NCI-H345 treated with DMSO at 0.1 percent for 48 hours (cell line): ENCODE measurements around the gene NPIPB6.

Experiments
- DNase-seq: peaks from one replicate; lab custom pipeline; 2025; ENCODE audit not compliant: unreplicated experiment; lab: John Stamatoyannopoulos, UW

NPIPB6 gene

GRCh38 chr16:28300327-28300726 lies 63.0 kb downstream of the NPIPB6 start:
- no peak for DNase-seq

- peak; percentile 46 for DNase-seq
Observed at GRCh38 chr16:28298511-28298878, 64.8 kb downstream of the NPIPB6 start.

GRCh38 chr16:28297784-28298510 lies 65.4 kb downstream of the NPIPB6 start:
- no peak for DNase-seq

- DNase-seq = no peak
Observed at GRCh38 chr16:28297308-28297707, 66.0 kb downstream of the NPIPB6 start.

- no peak for DNase-seq
Observed at GRCh38 chr16:28295276-28295675, 68.0 kb downstream of the NPIPB6 start.

GRCh38 chr16:28294201-28294600 lies 69.1 kb downstream of the NPIPB6 start:
- DNase-seq = no peak

- no peak for DNase-seq
Observed at GRCh38 chr16:28293601-28293960, 69.7 kb downstream of the NPIPB6 start.

GRCh38 chr16:28292731-28293600 lies 70.3 kb downstream of the NPIPB6 start:
- DNase-seq = peak; percentile 29
